GM21390 (cell line): ENCODE results near the gene TMEM176A.

Experiments
- ATAC-seq: cut with Tn5 transposase; IDR thresholded peaks from one replicate; pipeline ENCODE4 v1.9.1; 2021; ENCODE audit not compliant: unreplicated experiment

The TMEM176A gene

DNA sequence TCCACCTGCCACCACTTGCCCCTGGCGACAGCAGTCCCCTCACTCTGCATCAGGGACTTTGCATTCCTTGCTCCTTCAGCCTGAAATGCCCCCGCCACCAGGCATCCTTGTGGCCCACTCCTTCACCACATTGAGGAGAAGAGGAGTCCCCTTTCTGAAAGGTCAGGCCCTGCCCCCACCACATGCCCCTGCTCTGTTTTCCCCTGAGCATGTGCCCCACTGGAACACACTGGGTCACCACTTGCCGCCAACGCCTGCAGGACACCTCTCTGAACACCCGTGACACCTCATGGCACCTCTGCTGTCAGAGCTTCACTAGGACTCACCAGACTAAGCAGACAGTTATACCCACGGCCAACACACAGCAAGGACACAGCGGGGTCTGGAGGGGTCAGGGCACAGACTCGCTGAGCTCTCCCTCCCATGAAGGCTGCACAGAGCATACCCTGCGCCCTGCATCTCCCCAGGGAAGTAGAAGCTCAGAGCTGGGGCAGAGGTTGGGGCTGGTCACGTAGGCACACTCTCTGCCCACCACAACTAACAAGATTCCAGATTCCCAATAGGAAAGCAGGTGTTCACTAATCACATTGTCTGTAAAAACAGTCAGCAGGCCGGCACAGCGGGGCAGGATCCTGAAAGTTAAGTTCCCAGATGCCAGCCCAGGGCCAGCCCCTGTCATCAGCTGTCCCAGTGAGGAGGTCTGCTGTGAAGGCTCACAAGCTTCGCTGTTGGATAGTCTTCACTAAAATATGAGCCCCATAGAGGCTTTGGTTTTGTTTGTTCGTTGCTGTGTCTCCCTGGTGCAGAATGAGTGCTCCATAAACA is 45.9 kb downstream of the TMEM176A start:
- ATAC-seq = no peak

DNA sequence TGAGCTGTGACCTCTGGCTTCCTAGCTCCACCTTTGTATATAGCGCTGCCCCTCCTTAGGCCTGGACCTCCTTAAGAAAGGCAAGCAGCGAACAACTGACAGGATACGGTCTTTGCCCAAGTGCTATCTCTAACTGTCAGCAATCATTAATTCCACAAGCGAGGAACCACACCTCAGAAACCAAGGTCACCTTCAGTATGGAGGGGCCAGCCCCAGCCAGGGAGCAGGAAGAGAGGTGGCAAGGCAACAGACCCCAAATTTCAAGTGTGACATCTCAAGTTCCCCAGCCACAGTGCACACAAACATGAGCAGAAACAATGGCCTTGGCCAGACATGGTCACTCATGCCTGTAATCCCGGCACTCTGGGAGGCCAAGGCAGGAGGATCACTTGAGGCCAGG is 47.0 kb downstream of the TMEM176A start:
- no peak for ATAC-seq

DNA sequence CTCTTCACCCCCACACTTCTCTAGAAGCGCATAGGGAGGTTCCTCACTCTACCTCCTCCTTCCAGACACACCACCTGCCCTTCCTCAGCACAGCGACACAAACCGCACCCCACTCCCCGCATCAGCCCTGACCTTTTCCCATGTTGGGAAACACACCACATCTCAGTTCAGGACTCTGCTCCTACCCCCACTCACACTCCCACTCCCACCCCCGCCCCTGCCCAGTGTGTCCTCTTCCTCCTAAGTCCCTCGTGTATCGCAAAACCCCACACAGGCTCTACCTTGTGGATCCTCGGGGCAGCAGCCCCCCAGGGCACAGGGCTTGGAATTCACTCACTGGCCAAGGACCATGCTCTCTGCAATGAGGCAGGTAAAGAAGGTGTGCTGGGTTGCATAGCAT is 47.5 kb downstream of the TMEM176A start:
- no peak for ATAC-seq

DNA sequence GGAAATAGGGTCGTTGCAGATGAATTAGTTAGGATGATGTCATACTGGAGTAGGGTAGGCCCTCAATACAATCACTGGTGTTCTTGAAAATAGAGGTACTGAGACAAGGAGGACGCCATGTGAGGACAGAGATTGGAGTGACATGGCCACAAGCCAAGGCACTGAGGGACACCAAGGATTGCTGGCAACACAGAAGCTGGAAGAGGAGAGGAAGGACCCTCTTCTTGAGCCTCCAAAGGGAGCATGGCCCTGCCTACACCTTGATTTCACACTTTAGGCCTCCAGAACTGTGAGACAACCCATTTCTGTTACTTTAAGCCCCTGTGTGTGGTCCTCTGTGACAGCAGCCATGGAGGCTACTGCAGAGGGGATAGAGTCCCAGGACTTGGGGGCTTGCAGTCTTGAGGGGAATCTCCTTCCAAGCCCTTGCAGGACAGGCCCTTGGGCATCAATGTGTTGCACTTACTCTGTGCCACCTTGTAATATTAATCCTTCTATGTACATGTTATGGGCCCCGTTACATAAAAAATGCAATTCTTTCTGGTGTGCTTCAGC is 48.1 kb downstream of the TMEM176A start:
- no peak for ATAC-seq

DNA sequence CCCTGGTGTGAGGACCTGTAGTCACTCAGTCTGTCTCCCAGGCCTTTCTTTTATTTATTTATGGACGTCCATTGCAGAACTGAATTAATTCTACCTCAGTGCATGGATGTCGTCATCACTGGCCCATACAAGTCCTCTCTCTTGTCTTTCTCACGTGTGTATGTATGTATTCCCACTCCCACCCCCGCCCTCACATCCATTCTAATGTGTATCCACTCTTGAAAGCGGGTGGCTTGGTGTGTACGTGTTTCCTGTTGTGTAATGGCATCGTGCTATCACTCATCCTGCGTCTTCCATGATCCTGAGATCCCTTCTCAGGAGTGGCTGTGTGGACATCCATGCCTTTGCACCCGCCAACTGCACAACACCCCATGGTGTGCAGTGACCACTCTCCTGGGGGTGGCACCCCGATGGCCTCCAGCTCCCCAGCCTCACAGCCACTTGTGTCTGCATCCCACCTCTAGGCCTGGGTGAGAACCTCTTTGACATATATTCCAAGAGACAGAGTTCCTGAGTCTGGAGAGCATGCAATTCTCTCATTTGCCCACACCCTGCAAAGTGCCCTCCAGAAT is 48.7 kb downstream of the TMEM176A start:
- ATAC-seq = no peak

DNA sequence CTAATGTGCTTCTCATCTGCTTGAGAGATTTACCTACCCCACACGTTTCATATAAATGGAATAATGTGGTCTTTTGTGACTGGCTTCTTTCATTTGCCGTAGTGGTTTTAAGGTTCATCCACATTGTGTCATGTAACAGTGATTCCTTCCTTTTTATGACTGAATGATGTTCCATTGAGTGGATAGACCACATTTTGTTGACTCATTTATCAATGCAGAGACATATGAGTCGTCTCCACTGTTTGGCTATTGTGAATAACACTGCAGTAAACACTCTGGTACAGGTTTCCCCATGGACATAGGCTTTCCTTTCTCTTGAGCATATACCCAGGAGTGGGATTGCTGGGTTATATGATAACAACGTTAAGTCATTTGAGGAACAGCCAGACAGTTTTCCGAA is 49.7 kb downstream of the TMEM176A start:
- no peak for ATAC-seq

DNA sequence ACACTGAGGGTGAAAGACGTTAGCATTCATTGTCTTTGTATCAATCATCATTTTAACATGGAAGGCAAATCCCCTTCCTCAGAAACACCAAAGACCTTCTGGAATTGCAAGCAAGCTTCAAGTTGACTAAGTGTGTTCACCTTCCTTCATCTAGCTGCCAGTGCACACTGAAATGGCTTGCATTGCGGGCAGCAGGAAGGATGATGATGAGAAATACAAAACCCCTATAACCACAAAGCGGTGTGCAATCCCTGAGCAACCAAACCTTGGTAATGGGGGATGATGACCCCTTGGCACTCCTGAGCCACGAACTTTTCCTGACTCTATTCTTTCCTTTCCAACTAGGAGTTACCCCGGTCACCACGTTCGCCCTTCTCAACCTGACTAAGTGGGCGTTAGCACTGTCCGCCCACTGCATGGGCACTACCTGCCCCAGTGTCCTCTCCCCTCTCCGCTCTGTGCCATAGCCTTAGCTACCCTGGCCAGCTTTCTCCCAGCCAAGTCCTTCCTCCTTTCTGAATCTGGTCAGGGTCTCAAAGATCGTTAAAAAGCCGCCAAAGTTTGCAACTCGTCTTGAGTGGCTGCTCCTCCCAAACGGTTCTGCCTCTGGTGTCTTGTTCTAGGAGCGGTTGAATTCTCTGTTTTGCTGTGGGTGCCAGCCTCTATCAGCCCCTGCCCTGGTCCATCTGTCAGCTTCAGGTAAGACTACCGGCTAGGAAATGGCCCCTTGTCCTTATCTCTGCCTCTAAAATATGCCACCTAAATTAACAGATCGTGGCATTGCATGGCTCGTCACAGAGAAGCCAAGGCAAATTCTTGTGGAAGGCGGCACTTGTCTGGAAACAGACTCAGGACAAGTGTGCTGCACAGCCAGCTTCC is 51.2 kb downstream of the TMEM176A start:
- no peak for ATAC-seq

DNA sequence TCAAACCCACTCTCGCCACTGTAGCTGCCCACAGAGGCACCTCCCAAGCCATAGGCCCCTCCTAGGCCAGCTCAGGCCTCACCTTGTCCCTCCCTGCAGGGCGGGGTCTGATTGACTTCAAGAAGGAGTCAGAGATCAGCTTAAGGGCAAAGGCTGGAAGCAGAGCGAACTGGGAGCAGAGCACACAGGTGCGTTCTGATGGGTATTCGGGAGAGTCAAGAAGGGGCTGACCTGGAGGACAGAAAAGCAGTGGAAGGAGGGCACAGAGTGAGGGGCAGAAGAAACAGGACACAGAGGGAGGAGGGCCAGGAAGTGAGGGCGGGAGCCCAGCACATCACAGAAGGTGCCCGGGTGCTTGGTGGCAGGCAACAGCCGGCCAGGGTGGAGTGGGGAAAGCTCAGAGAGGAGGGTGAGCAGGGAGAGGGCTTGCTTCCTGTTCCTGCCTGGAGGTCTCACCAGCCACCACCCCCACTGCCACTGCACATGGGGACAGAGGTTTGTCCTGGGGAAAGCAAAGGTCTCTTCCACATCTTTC is 51.9 kb downstream of the TMEM176A start, which contains the start of gene AOC1:
TSS of gene AOC1 (plus strand) at position 147 of the 535 bp plus-strand sequence. CDS start 3,954 bp downstream, outside the sequence.
- ATAC-seq = no peak

DNA sequence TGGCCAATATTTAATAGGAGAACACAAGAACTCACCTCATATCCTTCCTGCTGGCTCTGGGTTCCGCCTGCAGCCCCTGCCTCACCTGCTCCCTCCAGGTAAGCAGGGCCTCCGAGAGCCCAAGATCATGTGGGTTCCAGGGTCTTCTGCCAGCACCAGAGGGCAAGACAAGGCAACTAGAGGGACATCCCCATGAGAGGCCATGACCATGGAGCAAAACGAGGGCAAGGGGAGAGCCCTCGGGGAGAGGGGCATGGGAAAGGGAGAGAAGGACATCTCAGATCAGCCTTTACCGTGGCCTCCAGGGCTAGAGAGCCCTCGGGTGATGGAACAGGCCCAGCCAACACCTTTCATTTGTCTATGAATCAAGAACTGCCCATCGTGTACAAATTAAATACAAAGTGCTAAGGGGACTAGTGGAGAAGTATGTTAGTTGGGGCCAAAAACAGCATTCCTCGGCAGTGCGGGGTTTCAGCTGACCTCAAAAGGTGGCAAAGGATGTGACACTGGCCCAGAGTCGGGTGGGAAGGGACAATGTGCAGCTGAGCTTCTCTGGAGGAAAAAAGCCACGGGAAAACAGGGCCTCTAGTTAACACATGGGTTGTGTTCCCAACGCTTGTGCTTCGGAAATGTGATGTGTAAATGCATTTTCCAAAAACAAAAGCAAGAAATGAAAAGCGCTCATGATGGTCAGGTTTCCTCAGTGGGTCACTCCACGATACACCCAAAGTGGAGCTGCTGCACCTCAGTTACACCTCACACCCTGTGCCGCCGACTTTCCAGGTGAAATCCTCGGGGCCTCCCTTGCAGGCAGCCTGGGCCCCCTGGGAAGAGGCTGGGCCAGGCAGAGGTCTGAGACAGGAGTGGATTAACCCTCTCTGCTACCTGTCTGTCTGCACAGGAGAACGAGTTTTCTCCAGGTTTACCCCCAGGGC is 53.8 kb downstream of the TMEM176A start:
- ATAC-seq = no peak
